HG02938 (cell line): ENCODE results near the gene HECTD3.
"Not testable (repeated sequence)": the region's sequence is repeated elsewhere in the genome, so short reads cannot be mapped to it uniquely, and the experiment has no call there.

Experiments used
- ATAC-seq: cut with Tn5 transposase; IDR thresholded peaks from one replicate; pipeline ENCODE4 v1.9.1; 2021; ENCODE audit warnings: mild to moderate bottlenecking, moderate library complexity; ENCODE audit not compliant: unreplicated experiment

Gene HECTD3

GRCh38 chr1:45014321-45015028, 3.4 kb upstream of the HECTD3 start:
- no peak for ATAC-seq

GRCh38 chr1:45013551-45014209, 2.6 kb upstream of the HECTD3 start:
- ATAC-seq = no peak

GRCh38 chr1:45012639-45013278, 1.6 kb upstream of the HECTD3 start:
- no peak for ATAC-seq

- ATAC-seq = peak; percentile 52
Observed at GRCh38 chr1:45011837-45012638, 914 bp upstream of the HECTD3 start, which contains the start of gene UROD. Gene UROD (plus strand): TSS chr1:45012254. CDS start chr1:45012266, 12 bp downstream.

- no peak for ATAC-seq
Observed at GRCh38 chr1:45009956-45010854, 919 bp downstream of the HECTD3 start.

GRCh38 chr1:45009296-45009865, 1.7 kb downstream of the HECTD3 start:
- no peak for ATAC-seq

GRCh38 chr1:45008516-45008915, 2.6 kb downstream of the HECTD3 start:
- ATAC-seq = no peak

GRCh38 chr1:45008076-45008475, 3.0 kb downstream of the HECTD3 start:
- ATAC-seq = no peak

GRCh38 chr1:45007311-45007710, 3.8 kb downstream of the HECTD3 start:
- no peak for ATAC-seq

- no peak for ATAC-seq
Observed at GRCh38 chr1:45005761-45006160, 5.4 kb downstream of the HECTD3 start.

- ATAC-seq = no peak
Observed at GRCh38 chr1:45004281-45004920, 6.7 kb downstream of the HECTD3 start.

- no peak for ATAC-seq
Observed at GRCh38 chr1:45003741-45004140, 7.4 kb downstream of the HECTD3 start.

- no peak for ATAC-seq
Observed at GRCh38 chr1:45002650-45003645, 8.2 kb downstream of the HECTD3 start.

- ATAC-seq = not testable (repeated sequence)
Observed at GRCh38 chr1:45001576-45001975, 9.5 kb downstream of the HECTD3 start.

GRCh38 chr1:45001011-45001481, 10.1 kb downstream of the HECTD3 start:
- ATAC-seq = no peak

- ATAC-seq = no peak
Observed at GRCh38 chr1:44999232-44999631, 11.9 kb downstream of the HECTD3 start.

GRCh38 chr1:44995467-44996238, 15.5 kb downstream of the HECTD3 start:
- ATAC-seq = no peak
